ENCODE measurements around the gene RNASE7. TPM values are rescaled to one million over a fixed set of nuclear protein-coding genes. Genes with fewer than 3 reads are reported as not detected.

Gene RNASE7
- total RNA-seq, 2 experiments from 2014 or later = not detected

- H3K27ac ChIP-seq (ENCODE audit: low read depth, low read length, poor library complexity, severe bottlenecking) = no peak overlapping the region
- peaks cover 16% of the 10 kb centered on the region for H3K4me1 ChIP-seq (ENCODE audit: insufficient read depth, low read length, poor library complexity, severe bottlenecking)
- H3K9me3 ChIP-seq (ENCODE audit: low read length) = no peaks in the 10 kb centered on the region
- H3K79me2 ChIP-seq (ENCODE audit: insufficient read depth, low read depth, low read length) = no peaks in the 10 kb centered on the region
- POLR2A ChIA-PET = interaction anchor here (0.8 kb wide), 1 partner anchor 77 kb away, joined by 3 read pairs; no protein-coding TSS in a partner anchor
- CTCF ChIA-PET (ENCODE audit: unreplicated experiment) = interaction anchor here (1.0 kb wide), 1 partner anchor 23 kb away, joined by 4 read pairs; no protein-coding TSS in a partner anchor
- intact Hi-C loops (cut with micrococcal nuclease; ENCODE audit: unreplicated experiment) = no loop called here
- no peak overlapping the region for H2AFZ ChIP-seq (ENCODE audit: low read length)
- H3K36me3 ChIP-seq (ENCODE audit: insufficient read depth, low read length) = no peaks in the 10 kb centered on the region
- no TSS peak for BruUV-seq (replicated peaks)
- no peaks in the 10 kb centered on the region for H3K9me2 ChIP-seq (ENCODE audit: insufficient read depth, low read length)
- H4K20me1 ChIP-seq (ENCODE audit: insufficient read depth, low read length) = no peaks in the 10 kb centered on the region; the same call in 1 of the 2 replicates
- no peak overlapping the region for H3K4me3 ChIP-seq (ENCODE audit: low read depth, low read length, poor library complexity, severe bottlenecking)
- DNase-seq (ENCODE audit: low spot score) = no peak
- TF ChIP-seq EZH2phosphoT487 (IDR thresholded peaks at IDR 0.05; ENCODE audit: borderline replicate concordance, low read depth, low read length) = no peak
- no peak for TF ChIP-seq CTCF (conservative IDR thresholded peaks at IDR 0.05; ENCODE audit: low read length)
- H3K4me2 ChIP-seq (ENCODE audit: low read length) = no peak overlapping the region
These were observed 48.9 kb downstream of the RNASE7 start for GRCh38 chr14:21090940-21091663.

- Histone ChIP-seq H3K4me3 (ENCODE audit: low read depth, low read length, poor library complexity, severe bottlenecking) (no peak overlapping the region), H3K36me3 (ENCODE audit: insufficient read depth, low read length) (no peaks in the 10 kb centered on the region), H3K9me3 (ENCODE audit: low read length) (no peaks in the 10 kb centered on the region), H3K27ac (ENCODE audit: low read depth, low read length, poor library complexity, severe bottlenecking) (no peak overlapping the region), H4K20me1 (ENCODE audit: insufficient read depth, low read length) (no peaks in the 10 kb centered on the region; the same call in 1 of the 2 replicates), H3K9me2 (ENCODE audit: insufficient read depth, low read length) (no peaks in the 10 kb centered on the region), H3K79me2 (ENCODE audit: insufficient read depth, low read depth, low read length) (no peaks in the 10 kb centered on the region), H3K4me2 (ENCODE audit: low read length) (no peak overlapping the region), H2AFZ (ENCODE audit: low read length) (no peak overlapping the region), H3K4me1 (ENCODE audit: insufficient read depth, low read length, poor library complexity, severe bottlenecking) (peaks cover 18% of the 10 kb centered on the region)
- ChIA-PET CTCF (ENCODE audit: unreplicated experiment) (interaction anchor here (1.0 to 1.8 kb wide), 5 partner anchors 12 to 77 kb away, joined by 5 to 7 read pairs (median 5); no protein-coding TSS in a partner anchor), POLR2A (interaction anchor here (0.8 kb wide), 1 partner anchor 77 kb away, joined by 3 read pairs; no protein-coding TSS in a partner anchor)
- intact Hi-C loops (cut with micrococcal nuclease; ENCODE audit: unreplicated experiment) = loop anchor here (1.0 kb wide), 3 partner anchors 12 to 78 kb away; no protein-coding TSS in a partner anchor
- DNase-seq (ENCODE audit: low spot score) = no peak
- no TSS peak for BruUV-seq (replicated peaks)
- TF ChIP-seq EZH2phosphoT487 (IDR thresholded peaks at IDR 0.05; ENCODE audit: borderline replicate concordance, low read depth, low read length) (no peak), CTCF (conservative IDR thresholded peaks at IDR 0.05; ENCODE audit: low read length) (no peak)
These were observed 49.7 kb downstream of the RNASE7 start for GRCh38 chr14:21091821-21092272.

All from OCI-LY7 (cell line).